Measurements from ENCODE around the gene SRPK3.
"Not testable (repeated sequence)": the region's sequence is repeated elsewhere in the genome, so short reads cannot be mapped to it uniquely, and the experiment has no call there.

SRPK3 gene

GRCh38 chrX:153780678-153781427, at the start of gene SRPK3:
TSS of gene SRPK3 (plus strand) at chrX:153781041. CDS start at chrX:153781087, 46 bp downstream.
- DNase-seq = no peak

DNA sequence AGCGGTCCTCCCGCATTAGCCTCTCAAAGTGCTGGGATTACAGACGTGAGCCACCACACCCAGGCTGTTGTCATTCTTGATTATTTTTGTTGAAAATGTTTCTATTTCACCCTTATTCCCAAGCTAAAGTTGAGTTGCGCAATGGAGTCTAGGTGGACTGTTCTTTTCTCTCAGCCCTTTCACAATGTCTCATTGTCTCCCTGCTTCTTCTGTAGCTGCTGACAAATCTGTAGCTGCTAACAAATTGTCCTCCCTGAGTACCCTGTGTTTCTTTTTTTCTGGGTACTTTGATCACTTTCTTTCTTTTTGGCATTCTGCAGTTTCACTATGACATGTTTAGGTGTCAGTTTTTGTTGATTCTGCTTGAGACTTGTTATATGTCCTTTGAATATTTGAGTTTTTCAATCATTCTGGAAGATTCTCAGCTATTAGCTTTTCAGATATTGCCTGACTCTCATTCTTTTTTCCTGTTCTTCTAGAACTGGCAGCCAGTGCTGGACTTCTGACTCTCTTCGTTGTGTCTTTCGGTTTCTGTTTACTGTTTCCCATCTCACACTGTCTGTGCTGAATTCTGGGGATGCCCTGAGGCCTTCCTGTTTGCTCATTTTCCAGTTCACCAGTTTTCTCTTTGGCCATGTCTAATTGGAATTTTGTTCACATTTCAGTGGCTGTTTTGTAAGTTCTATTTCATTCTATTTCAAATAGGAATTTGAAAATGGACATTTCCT, 49.6 kb upstream of the SRPK3 start:
- no peak for DNase-seq

- DNase-seq = no peak
These were observed 49.0 kb upstream of the SRPK3 start for GRCh38 chrX:153731845-153732215.

GRCh38 chrX:153732401-153732800, 48.4 kb upstream of the SRPK3 start:
- DNase-seq = no peak

- no peak for DNase-seq
These were observed 47.1 kb upstream of the SRPK3 start for GRCh38 chrX:153733651-153734240.

DNA sequence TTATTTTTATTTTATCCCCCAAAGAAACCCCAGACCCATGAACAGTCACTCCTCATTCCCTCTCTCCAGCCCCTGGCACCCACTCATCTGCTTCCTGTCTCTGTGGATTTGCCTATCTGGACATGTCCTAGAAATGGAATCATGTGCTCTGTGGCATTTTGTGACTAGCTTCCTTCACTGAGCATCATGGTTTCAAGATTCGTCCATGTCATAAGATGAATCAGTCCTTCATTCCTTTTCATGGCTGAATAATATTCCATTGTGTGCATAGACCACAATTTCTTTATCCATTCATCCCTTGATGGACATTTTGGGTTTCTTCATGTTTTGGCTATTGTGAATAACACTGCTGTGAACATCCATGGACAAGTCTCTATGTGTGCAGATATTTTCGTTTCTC, 46.0 kb upstream of the SRPK3 start:
- no peak for DNase-seq

DNA sequence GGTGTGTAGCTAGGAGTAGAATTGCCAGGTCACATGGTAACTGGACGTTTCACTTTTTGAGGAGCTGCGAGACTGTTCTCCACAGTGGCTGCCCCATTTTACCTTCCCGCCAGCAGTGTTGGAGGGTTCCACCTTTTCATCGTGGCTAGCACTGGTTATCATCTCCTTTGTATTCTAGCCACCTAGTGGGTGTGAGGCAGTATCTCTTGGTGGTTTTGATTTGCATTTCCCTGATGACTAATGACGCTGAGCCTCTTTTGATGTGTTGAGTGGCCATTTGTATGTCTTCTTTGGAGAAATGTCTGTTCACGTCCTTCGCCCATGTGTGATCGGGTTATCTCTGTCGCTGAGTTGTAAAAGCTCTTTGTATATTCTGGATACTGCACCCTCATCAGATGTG, 45.6 kb upstream of the SRPK3 start:
- no peak for DNase-seq

- DNase-seq = no peak
These were observed 44.6 kb upstream of the SRPK3 start for GRCh38 chrX:153736071-153736820.

GRCh38 chrX:153736871-153737441, 43.9 kb upstream of the SRPK3 start:
- no peak for DNase-seq

DNA sequence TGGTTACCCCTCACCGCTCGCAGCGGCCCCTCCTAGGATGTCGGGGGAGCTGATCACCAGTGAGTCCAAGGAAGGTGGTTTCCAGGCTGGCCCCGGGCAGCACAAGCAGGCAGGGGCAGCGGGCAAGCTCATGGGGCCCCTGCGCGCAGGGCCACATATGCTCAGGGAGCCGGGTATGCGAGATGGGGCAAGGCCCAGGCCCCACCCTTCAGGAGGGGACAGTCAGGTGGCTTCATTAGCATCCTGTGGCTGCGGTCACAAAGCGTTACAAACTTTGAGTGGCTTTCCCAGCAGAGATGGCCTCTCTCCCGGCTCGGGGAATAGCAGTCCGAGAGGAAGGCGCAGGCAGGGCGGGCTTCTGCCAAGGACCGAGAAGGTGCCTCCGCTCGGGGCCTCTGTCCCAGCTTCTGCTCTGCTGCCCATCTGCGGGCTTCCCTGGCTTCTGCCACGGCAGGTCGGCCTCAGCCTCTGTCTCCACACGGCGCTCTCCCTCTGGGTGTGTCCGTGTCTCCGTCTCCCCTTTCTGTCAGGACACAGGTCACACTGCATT, 42.7 kb upstream of the SRPK3 start:
- no peak for DNase-seq

- DNase-seq = peak; percentile 66
These were observed 40.9 kb upstream of the SRPK3 start for GRCh38 chrX:153739754-153740486.

DNA sequence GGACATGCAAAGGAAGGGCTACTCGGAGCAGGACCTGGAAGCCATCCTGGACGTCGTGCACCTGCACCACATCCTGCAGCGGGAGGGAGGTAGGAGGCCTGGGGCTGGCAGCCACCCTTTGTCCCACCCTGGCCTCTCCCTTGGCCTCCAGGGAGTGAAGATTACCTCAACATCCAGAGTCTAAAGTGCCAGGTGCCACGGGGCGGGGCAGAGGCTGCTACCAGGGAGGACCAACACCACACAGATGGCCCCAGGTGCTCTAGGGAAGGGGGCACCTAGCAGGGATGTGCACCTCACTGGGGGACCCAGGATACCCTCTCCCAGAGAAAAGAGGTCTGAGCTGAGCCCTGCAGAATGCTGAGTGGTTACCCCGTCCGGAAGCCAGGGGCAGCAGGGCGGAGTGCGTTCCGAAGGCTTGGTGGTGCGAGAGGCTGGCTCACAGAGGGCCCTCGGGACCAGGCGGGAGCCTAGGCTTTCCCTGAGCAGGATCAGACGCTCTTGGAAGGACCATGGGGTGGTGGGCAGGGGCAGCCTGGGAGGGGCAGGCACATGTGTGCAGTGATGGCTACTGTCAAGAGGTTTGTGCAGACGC, 40.1 kb upstream of the SRPK3 start:
- no peak for DNase-seq

DNA sequence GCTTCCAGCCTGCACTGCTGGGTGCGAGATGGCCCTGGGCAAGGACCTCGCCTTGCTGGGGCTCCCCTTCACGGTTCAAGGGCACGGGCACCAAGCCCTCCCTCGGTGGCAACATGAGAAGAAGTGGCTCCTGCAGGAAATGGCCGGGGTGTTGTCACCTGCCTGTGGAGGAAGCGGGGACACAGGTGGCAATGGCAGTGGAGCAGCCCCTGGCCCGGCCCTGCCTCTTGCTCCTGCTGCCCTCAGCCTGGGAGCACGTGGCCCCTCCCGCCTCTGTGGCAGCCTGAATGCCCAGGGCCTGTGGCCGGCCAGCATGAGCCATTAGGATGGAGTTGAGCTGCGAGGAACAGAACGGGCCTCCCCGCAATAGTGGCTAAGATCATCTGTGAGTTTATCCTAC, 39.4 kb upstream of the SRPK3 start:
- no peak for DNase-seq

DNA sequence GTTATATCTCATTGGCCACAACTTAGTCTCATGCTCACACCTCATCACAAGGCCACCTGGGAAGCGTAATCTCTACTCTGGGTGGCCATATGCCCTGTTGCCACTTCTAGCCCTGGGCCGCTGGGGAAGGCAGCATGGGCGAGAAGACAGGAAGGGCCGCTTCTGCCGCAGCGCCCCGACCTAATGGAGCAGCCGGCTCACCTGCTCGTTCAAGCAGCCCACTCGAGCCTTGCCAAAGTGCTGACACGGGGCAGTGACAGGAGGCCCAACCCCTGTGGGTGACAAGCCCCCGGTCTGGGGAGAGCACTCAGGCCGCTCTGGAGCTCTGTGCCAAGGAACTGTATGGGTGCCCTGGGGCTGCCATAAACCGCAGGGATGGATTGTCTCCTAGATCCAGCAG, 38.7 kb upstream of the SRPK3 start:
- DNase-seq = not testable (repeated sequence)

- DNase-seq = not testable (repeated sequence)
These were observed 37.9 kb upstream of the SRPK3 start for GRCh38 chrX:153742796-153743467.

- not testable (repeated sequence) for DNase-seq
These were observed 37.2 kb upstream of the SRPK3 start for GRCh38 chrX:153743468-153744209.

DNA sequence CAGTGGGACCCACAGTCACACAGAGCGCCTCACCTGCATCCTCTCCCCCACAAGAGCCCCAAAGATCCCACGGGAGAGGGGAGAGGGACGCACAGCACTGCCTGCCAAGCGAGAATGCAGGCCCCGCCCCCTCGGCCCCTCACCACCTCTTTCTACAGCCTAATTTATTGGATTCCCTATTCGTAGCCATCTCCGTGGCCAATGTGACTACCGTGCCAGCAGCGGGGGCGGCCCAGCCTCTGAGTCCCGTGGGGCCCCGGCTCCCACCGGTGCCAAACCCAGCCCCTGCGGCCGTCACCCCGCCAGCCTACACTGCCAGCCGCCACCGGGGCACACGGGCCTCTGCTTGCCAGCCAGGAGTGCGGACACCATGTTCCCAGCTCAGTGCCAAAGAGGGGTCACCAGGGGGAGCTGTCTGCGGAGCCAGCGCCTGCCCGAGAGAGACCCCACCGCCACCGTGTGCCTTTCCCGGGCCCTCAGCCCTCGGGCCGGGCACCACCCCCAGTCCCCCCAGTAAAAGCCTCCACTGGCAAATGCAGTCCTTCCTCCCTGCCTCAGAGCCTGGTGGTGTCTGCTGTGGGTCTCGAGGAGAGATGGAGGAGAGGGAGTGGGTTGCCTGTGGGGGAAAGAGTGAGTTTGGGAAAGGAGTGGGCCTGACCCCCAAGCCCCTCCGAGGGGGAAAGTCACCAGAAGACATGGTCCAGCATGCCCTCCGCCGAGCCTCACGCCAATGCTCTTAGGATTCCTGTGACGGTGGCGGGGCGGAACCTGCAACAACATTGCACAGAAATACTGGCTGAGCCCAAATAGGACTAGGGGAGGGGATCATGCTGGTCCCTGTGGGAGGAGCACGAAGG, 36.4 kb upstream of the SRPK3 start:
- DNase-seq = peak; percentile 37

GRCh38 chrX:153745067-153745433, 35.8 kb upstream of the SRPK3 start:
- not testable (repeated sequence) for DNase-seq

DNA sequence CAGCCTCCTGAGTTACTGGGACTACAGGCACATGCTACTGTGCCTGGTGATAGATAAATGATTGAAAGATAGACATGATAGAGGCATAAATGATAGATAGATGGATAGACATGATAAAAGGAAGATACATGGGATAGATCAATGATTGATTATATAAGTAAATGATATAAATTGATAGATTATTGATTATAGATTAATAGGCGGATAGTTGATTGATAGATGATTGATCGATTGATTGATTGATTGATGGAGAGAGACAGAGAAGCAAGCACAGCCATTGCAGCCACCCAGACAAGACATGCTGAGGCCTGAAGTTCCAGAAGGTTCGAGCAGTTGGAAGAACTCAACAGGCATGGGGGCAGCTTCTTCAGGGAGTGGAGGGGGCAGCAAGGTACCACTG, 34.5 kb upstream of the SRPK3 start:
- no peak for DNase-seq

Measured in CD4-positive, alpha-beta T cell treated with Interleukin-17A for 4 hours (primary cell).